DMS 273 (cell line): ENCODE data around the gene LYRM9.
"Not testable (repeated sequence)": the region's sequence is repeated elsewhere in the genome, so short reads cannot be mapped to it uniquely, and the experiment has no call there.

Source experiments
- DNase-seq: peaks from one replicate; lab custom pipeline; 2025; ENCODE audit not compliant: unreplicated experiment; lab: John Stamatoyannopoulos, UW

Gene LYRM9

GRCh38 chr17:27878776-27879562 lies 14.2 kb downstream of the LYRM9 start:
- peak; percentile 73 for DNase-seq

GRCh38 chr17:27873746-27874145 lies 19.4 kb downstream of the LYRM9 start:
- DNase-seq, result no peak

- no peak for DNase-seq
Observed at GRCh38 chr17:27873211-27873610, 20.0 kb downstream of the LYRM9 start.

- DNase-seq, result no peak
Observed at GRCh38 chr17:27872776-27873175, 20.4 kb downstream of the LYRM9 start.

GRCh38 chr17:27871407-27871806 lies 21.8 kb downstream of the LYRM9 start:
- no peak for DNase-seq

DNA sequence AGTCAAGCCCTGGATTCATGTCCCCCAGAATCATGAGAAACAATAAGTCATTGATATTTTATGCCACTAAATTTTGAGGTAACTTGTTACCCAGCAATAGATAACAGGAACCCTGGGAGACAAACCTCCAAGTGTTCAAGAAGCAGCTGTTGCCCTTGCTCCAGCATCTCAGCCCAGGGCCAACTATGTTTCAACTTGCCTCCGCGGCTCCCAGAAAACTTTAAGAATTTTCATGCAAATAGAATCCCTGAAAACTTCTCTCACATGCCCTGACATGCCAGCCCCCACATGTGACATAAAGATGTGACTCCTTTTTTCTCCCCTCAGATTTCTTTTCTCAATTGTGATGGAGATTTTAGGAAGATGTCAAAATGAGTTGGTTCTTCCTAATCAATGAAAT lies 22.8 kb downstream of the LYRM9 start:
- no peak for DNase-seq

DNA sequence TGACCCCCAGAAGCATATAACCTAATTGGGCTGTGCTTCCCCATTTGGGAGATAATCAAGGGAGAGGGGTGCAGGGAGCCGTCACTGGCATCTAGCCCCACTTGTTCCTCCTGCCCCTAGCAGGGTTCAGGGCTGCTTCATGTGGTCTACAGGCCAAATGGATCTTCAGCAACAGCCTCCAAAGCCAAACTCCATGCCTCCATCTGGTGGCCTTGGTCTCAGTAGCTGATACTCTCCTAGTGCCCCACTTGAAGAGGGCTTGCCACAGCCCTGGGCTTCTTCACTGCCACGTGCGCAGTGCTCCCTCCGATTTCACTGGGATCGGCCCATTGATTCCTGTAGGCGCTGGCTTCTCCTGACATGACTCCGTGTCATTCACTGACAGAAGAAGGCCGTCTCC lies 24.6 kb downstream of the LYRM9 start:
- DNase-seq, result no peak

DNA sequence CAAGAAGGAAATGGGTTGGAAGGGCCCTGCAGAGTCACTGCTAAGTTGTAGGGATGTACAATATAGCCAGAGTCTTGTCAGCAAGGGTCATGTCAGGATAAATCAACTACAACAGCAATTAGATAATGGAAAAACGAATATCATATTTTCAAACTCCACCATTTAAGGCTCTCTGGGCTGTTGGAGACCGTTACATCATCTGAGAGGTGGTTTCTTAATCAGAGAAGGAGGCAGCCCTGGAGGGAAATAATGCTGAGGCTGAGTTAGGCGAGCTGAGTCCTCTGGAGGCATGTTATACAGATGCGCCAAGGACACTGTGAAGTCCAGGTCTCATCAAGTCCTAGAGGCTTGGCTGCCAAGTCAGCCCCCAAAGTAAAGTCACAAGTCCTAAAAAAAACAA lies 30.3 kb downstream of the LYRM9 start:
- peak; percentile 15 for DNase-seq

- DNase-seq, result peak; percentile 61
Observed at GRCh38 chr17:27862004-27862403, 31.2 kb downstream of the LYRM9 start.

GRCh38 chr17:27860971-27861664 lies 32.0 kb downstream of the LYRM9 start:
- no peak for DNase-seq

DNA sequence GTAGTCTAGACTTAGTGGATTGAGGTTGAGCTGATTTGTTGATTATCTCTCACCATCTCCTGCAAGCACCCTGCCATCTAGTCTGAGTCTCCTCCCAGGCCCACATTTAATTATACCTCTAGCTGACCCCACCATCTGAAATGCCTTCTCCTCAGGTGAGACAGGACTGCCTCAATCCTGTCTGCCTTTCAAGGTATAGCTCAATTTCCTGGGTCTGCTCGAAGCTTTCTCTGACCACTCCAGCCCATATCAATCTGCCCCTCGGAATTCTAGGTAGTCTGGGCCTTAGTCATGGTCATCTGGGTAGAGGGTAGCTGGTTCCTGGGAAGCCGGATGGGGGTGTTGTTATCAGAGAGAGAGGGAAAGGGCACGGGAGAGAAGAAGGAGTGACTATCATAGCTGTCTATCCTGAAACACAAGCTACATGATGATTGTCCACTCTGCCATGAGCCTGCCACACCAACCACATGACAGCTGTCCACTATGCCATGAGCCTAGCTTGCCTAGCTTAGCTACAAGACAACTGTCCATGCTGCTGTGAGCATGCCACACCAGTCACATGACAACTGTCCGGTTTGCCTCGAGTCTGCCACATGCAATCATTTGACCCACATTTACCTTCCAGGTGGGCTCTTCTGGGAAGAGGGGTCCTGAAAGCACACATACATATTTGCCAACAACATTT lies 34.4 kb downstream of the LYRM9 start:
- DNase-seq, result no peak

GRCh38 chr17:27856676-27857432 lies 36.3 kb downstream of the LYRM9 start:
- DNase-seq, result no peak

- DNase-seq, result no peak
Observed at GRCh38 chr17:27855454-27855853, 37.7 kb downstream of the LYRM9 start.

GRCh38 chr17:27854163-27854562 lies 39.0 kb downstream of the LYRM9 start:
- DNase-seq, result no peak

GRCh38 chr17:27853091-27853490 lies 40.1 kb downstream of the LYRM9 start:
- no peak for DNase-seq

GRCh38 chr17:27849474-27850185 lies 43.5 kb downstream of the LYRM9 start:
- peak; percentile 14 for DNase-seq

DNA sequence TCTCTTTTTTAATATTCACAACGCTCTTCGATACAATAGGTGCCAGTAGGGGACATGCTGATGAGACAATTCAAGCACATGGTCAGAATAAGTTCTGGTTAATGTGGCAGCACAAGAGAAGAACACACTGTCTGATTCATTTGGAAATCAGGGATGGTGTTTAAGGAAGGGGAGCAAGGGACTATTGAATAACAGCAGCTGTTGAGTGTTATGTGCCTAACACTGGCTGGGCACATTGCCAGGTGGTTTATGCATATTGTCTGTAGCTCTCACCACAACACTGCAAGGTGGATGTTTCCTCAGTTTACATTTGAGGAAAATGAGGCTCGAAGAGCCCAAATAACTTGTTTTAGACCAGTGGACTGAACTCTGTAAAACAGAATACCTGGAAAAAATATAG lies 44.2 kb downstream of the LYRM9 start:
- DNase-seq, result peak; percentile 87

GRCh38 chr17:27846808-27847307 lies 46.3 kb downstream of the LYRM9 start:
- not testable (repeated sequence) for DNase-seq

DNA sequence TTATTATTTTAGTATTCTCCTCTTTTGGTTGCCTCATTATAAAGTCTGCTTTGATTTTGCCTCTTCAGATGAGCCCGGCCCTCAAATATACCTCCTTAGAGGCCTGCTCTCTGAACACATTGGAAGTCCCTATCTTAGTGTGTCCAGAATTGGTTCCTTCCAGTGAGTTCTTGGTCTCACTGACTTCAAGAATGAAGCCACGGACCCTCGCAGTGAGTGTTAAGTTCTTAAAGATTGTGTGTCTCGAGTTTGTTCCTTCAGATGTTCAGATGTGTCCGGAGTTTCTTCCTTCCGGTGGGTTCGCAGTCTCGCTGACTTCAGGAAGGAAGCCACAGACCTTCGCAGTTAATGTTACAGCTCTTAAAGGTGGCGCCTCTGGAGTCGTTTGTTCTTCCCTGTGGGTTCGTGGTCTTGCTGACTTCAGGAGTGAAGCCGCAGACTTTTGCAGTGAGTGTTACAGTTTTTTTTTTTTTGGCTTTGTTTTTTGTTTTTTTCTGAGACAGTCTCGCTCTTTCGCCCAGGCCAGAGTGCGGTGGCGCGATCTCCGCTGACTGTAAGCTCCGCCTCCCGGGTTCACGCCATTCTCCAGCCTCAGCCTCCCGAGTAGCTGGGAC lies 47.0 kb downstream of the LYRM9 start:
- no peak for DNase-seq
